Omental fat pad (tissue), 4 donors: ENCODE measurements around the gene MFSD1. TPM values are rescaled to one million over a fixed set of nuclear protein-coding genes. Genes with fewer than 3 reads are reported as not detected.

ENCODE experiments used
- ATAC-seq: fragments of 150-250 bp; one replicate; pipeline ENCODE4 v1.9.1; 2016; ENCODE audit warnings: mild to moderate bottlenecking, moderate library complexity; ENCODE audit not compliant: low FRiP score
- DNase-seq: peaks from one replicate; pipeline ENCODE4 v3.0.0-alpha.2; 2019; ENCODE audit warnings: low spot score
- CTCF ChIP-seq, 3 donors: fragments of 450-650 bp; IDR thresholded peaks; one replicate each; pipeline ENCODE4 v1.5.1; 2016 to 2017; ENCODE audit warnings: antibody characterized with exemption in 3 of 3, mild to moderate bottlenecking in 3 of 3, moderate library complexity in 2 of 3
- total RNA-seq, 4 donors: library from RNA; depleted of rRNA; stranded (reverse); fragments of >200 nt; gene quantifications; one replicate each; pipeline ENCODE4 v1.1.0, GENCODE V29; 2016

MFSD1 gene
- total RNA-seq, 4 donors from 2014 or later: 113 to 173 (median 129) TPM

- ATAC-seq (no peak), DNase-seq (no peak)
- TF ChIP-seq CTCF (IDR thresholded peaks at IDR 0.05): no peak
Measured at GRCh38 chr3:158863247-158863646, 61.4 kb downstream of the MFSD1 start.

DNA sequence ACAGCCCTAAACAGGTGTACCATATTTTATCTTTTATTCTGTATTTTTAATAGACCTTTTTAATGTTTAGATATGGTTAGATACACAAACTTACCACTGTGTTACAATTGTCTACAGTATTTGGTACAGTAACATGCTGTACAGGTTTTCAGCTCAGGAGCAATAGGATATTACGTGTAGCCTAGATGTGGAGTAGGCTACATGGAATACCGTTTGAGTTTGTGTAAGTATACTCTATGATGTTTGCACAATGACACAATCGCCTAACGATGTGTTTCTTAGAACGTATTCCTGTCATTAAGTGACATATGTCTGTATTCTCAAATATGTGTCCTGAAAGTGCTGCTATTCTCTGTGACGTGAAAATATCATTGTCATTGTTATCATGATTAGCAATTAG lies 62.6 kb downstream of the MFSD1 start:
- DNase-seq (no peak), ATAC-seq (no peak)
- TF ChIP-seq CTCF (IDR thresholded peaks at IDR 0.05): no peak

DNA sequence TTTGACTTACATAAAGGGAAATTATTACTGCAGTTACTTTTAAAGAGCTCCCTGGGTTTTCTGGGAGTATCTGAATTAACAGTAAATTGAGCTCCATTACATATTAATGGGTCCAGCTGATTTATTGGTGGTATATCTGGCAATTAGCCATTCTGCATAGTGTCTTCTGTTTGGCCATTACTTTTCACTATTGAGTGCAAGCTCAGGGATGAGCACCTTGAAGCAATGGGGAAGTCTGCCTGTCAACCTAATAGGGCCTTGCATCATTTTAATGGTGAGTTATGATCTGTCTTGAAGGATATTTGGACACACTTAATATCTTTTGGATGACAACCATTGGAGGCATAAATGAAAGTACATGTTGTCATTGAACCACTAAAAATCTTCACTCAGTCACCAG lies 73.8 kb downstream of the MFSD1 start:
- no peak for DNase-seq
- no peak for ATAC-seq
- no peak for TF ChIP-seq CTCF (IDR thresholded peaks at IDR 0.05)

Other genes with a start within 250 kb of the MFSD1 start
- 10 to 100 TPM in 2 of 4 donors, 1 to 10 TPM in 2; 4.4 to 20.4 (median 10.0) TPM for gene MLF1, start 230.9 kb upstream of the MFSD1 start, total RNA-seq
- 10 to 100 TPM; 45.4 to 91.4 (median 60.0) TPM for gene GFM1, start 157.5 kb upstream of the MFSD1 start, total RNA-seq
- 10 to 100 TPM; 38.3 to 80.6 (median 62.7) TPM for gene LXN, start 129.4 kb upstream of the MFSD1 start, total RNA-seq
- 100 to 1,000 TPM in 3 of 4 donors, 10 to 100 TPM in 1; 16.1 to 691 (median 335) TPM for gene RARRES1, start 69.6 kb upstream of the MFSD1 start, total RNA-seq